GM12891 (cell line): Measurements from ENCODE around the gene CLUH.

Experiments
- POLR2A ChIP-seq: IDR thresholded peaks from 2 replicates; pipeline ENCODE4 v1.6.1; 2011; ENCODE audit warnings: low read depth, low read length, control low read depth
- TAF1 ChIP-seq: IDR thresholded peaks from 2 replicates; pipeline ENCODE4 v1.6.1; 2011; ENCODE audit warnings: low read depth, low read length, control low read depth

DNA sequence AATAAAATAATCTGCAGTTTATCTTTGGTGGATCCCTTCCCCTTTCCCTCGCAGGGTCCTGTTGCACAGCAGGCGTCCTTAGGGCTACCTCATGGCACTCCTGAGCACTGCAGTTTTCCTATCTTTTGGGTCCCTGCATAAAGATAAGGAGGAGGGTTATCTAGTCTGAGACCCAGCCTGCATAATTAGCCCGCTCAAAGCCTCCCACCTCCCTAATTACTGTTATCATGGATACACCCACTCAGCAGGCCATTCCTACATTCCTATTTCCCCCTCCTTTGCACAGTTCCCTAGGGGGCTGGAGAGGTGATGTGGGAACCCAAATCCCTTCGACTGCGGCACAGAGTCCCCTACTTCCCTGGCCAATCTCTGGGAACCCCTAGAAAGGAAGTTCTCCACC lies 5.1 kb upstream of the CLUH start:
- TF ChIP-seq TAF1 (no peak), POLR2A (no peak)
